GM23338 (cell line): ENCODE data around the gene SEMA4F.

Source experiments
- CREB1 ChIP-seq: fragments of 250-450 bp; sonication (Bioruptor Pico); IDR thresholded peaks from 2 replicates; pipeline ENCODE4 v1.5.0; 2020; ENCODE audit warnings: low read depth, mild to moderate bottlenecking, moderate library complexity
- CTCF ChIP-seq, 2 experiments: fragments of 200-600 bp in 1 of 2; sonication (generic) in 1 of 2; conservative IDR thresholded peaks; 2 replicates each; pipeline versions ENCODE4 v1.5.1 to v1.6.1; 2016 to 2017; ENCODE audit warnings: antibody characterized with exemption in 2 of 2, low read depth in 2 of 2, mild to moderate bottlenecking in 2 of 2, moderate library complexity in 1 of 2
- EZH2 ChIP-seq: fragments of 200-600 bp; sonication (generic); IDR thresholded peaks from one replicate; pipeline ENCODE4 v1.8.0; 2017; ENCODE audit warnings: antibody characterized with exemption, mild to moderate bottlenecking, low read depth; ENCODE audit not compliant: unreplicated experiment
- EZH2phosphoT487 ChIP-seq: fragments of 200-600 bp; sonication (generic); IDR thresholded peaks from one replicate; pipeline ENCODE4 v1.8.1; 2018; ENCODE audit warnings: antibody characterized with exemption; ENCODE audit not compliant: unreplicated experiment
- JUNB ChIP-seq: IDR thresholded peaks from one replicate; pipeline ENCODE4 v1.6.1; 2016; ENCODE audit warnings: antibody characterized with exemption; ENCODE audit not compliant: unreplicated experiment
- NANOG ChIP-seq: IDR thresholded peaks from 2 replicates; pipeline ENCODE4 v1.6.1; 2016; ENCODE audit warnings: antibody characterized with exemption, borderline replicate concordance
- POLR2AphosphoS5 ChIP-seq: IDR thresholded peaks from 2 replicates; pipeline ENCODE4 v1.6.1; 2016; ENCODE audit warnings: antibody characterized with exemption, low read depth
- REST ChIP-seq: IDR thresholded peaks from one replicate; pipeline ENCODE4 v1.6.1; 2018; ENCODE audit warnings: antibody characterized with exemption; ENCODE audit not compliant: unreplicated experiment
- STAT1 ChIP-seq: IDR thresholded peaks from one replicate; pipeline ENCODE4 v1.6.1; 2016; ENCODE audit warnings: antibody characterized with exemption; ENCODE audit not compliant: unreplicated experiment
- ZNF114 ChIP-seq: fragments of 250-450 bp; sonication (Bioruptor Pico); IDR thresholded peaks from 2 replicates; pipeline ENCODE4 v1.5.0; 2020; ENCODE audit warnings: mild to moderate bottlenecking, moderate library complexity
- TF ChIP-seq, protein P1 (sequence below): IDR thresholded peaks from 2 replicates; pipeline ENCODE4 v1.6.1; 2016; ENCODE audit warnings: antibody characterized with exemption
- TF ChIP-seq, protein P2 (sequence below): fragments of 250-450 bp; sonication (Bioruptor Pico); IDR thresholded peaks from 2 replicates; pipeline ENCODE4 v1.5.0; 2020; ENCODE audit warnings: mild to moderate bottlenecking, moderate library complexity

- TF ChIP-seq CTCF (conservative IDR thresholded peaks at IDR 0.05; ENCODE audit: low read depth in 2 of 2) (no peak), EZH2phosphoT487 (no peak), POLR2AphosphoS5 (no peak), EZH2 (no peak), REST (no peak), CREB1 (no peak), JUNB (no peak), ZNF114 (CRISPR knock-in tag) (no peak), NANOG (no peak), STAT1 (no peak)
- TF ChIP-seq, protein P1, sequence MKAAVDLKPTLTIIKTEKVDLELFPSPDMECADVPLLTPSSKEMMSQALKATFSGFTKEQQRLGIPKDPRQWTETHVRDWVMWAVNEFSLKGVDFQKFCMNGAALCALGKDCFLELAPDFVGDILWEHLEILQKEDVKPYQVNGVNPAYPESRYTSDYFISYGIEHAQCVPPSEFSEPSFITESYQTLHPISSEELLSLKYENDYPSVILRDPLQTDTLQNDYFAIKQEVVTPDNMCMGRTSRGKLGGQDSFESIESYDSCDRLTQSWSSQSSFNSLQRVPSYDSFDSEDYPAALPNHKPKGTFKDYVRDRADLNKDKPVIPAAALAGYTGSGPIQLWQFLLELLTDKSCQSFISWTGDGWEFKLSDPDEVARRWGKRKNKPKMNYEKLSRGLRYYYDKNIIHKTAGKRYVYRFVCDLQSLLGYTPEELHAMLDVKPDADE, result no peak
- TF ChIP-seq, protein P2, sequence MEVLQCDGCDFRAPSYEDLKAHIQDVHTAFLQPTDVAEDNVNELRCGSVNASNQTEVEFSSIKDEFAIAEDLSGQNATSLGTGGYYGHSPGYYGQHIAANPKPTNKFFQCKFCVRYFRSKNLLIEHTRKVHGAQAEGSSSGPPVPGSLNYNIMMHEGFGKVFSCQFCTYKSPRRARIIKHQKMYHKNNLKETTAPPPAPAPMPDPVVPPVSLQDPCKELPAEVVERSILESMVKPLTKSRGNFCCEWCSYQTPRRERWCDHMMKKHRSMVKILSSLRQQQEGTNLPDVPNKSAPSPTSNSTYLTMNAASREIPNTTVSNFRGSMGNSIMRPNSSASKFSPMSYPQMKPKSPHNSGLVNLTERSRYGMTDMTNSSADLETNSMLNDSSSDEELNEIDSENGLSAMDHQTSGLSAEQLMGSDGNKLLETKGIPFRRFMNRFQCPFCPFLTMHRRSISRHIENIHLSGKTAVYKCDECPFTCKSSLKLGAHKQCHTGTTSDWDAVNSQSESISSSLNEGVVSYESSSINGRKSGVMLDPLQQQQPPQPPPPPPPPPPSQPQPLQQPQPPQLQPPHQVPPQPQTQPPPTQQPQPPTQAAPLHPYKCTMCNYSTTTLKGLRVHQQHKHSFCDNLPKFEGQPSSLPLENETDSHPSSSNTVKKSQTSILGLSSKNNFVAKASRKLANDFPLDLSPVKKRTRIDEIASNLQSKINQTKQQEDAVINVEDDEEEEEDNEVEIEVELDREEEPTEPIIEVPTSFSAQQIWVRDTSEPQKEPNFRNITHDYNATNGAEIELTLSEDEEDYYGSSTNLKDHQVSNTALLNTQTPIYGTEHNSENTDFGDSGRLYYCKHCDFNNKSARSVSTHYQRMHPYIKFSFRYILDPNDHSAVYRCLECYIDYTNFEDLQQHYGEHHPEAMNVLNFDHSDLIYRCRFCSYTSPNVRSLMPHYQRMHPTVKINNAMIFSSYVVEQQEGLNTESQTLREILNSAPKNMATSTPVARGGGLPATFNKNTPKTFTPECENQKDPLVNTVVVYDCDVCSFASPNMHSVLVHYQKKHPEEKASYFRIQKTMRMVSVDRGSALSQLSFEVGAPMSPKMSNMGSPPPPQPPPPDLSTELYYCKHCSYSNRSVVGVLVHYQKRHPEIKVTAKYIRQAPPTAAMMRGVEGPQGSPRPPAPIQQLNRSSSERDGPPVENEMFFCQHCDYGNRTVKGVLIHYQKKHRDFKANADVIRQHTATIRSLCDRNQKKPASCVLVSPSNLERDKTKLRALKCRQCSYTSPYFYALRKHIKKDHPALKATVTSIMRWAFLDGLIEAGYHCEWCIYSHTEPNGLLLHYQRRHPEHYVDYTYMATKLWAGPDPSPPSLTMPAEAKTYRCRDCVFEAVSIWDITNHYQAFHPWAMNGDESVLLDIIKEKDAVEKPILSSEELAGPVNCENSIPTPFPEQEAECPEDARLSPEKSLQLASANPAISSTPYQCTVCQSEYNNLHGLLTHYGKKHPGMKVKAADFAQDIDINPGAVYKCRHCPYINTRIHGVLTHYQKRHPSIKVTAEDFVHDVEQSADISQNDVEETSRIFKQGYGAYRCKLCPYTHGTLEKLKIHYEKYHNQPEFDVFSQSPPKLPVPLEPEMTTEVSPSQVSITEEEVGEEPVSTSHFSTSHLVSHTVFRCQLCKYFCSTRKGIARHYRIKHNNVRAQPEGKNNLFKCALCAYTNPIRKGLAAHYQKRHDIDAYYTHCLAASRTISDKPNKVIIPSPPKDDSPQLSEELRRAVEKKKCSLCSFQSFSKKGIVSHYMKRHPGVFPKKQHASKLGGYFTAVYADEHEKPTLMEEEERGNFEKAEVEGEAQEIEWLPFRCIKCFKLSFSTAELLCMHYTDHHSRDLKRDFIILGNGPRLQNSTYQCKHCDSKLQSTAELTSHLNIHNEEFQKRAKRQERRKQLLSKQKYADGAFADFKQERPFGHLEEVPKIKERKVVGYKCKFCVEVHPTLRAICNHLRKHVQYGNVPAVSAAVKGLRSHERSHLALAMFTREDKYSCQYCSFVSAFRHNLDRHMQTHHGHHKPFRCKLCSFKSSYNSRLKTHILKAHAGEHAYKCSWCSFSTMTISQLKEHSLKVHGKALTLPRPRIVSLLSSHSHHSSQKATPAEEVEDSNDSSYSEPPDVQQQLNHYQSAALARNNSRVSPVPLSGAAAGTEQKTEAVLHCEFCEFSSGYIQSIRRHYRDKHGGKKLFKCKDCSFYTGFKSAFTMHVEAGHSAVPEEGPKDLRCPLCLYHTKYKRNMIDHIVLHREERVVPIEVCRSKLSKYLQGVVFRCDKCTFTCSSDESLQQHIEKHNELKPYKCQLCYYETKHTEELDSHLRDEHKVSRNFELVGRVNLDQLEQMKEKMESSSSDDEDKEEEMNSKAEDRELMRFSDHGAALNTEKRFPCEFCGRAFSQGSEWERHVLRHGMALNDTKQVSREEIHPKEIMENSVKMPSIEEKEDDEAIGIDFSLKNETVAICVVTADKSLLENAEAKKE (CRISPR knock-in tag), result no peak
Observed at GRCh38 chr2:74655579-74655978, 1.5 kb downstream of the SEMA4F start.
